NCI-H146 treated with DMSO at 0.1 percent for 48 hours (cell line): ENCODE measurements around the gene FAM120B.
A peak's percentile ranks its signal among the peaks of the same experiment; 100 is the strongest.

Experiments used
- DNase-seq: peaks from one replicate; lab custom pipeline; 2025; ENCODE audit not compliant: unreplicated experiment; lab: John Stamatoyannopoulos, UW

Gene FAM120B

DNA sequence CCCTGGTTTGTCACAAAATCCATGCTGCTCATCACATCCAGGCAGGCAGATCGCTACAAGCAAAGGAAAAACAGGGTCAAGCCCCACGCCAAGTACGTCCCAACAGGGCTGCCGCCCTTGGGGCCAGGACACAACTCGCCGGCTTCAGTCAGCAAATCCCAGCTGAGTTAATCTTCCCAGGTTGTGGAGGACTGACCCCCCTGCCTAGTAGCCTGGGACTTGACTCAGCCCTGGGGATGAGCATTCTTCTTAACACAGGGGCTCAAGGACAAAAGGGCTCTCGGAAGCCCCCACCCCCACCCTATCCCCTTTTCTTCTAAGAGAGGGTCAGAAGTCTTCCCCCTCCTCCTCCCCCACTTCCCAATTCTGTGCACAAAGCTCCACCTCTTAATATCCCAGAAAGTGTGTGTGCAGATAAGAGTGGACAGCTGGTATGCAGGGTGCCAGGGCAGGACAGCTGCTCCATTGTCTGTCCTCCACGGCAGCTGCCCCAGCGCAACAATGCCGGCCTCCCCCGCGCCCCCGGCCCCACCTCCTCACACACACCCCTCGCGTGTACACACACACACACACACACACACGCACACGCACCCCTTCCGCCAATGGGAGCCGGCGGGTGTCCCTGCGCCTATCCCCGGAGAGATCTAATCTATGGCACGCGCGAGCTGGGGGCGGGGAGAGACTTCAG, 20.2 kb upstream of the FAM120B start:
- peak; percentile 83 for DNase-seq

DNA sequence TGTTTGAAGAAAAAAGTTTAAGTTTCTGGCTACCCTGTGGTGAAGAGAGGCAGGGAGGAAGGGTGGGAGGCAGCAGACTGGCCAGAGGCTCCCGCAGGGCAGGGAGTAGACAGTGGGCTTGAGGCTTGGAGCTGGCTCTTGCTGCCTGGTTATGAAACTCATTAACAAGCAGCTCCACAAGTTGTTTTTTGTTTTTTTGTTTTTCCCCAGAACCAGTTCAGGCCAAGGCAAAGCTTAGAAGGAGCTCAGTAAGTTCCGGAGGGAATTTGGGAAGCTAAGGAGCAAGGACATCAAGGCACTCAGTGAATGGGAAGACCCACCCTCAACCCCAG, 19.7 kb upstream of the FAM120B start:
- DNase-seq = no peak

DNA sequence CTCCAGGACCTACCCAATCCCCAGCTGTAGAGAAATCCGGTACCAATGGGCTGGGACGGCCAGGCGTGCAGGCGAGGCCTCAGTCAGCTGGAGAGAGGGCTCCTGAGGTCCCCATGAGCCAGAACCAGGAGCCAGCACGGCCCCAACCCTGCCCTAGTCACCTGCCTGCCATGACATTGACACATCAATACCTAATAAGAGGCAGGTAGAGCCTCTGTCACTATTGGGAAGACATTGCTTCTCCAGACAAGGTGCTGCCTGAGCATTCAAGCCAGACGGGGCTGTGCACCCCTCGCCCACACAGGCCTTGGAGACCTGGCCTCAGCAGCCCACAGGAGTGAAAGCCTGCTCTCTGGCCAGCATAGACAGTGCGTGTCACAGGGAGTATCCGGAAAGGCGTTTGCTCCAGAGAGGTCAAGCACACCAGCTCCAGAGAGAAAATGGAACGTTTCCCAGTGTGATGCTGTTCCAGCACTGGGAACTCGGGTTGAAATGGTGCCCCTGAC, 19.1 kb upstream of the FAM120B start:
- DNase-seq = no peak

DNA sequence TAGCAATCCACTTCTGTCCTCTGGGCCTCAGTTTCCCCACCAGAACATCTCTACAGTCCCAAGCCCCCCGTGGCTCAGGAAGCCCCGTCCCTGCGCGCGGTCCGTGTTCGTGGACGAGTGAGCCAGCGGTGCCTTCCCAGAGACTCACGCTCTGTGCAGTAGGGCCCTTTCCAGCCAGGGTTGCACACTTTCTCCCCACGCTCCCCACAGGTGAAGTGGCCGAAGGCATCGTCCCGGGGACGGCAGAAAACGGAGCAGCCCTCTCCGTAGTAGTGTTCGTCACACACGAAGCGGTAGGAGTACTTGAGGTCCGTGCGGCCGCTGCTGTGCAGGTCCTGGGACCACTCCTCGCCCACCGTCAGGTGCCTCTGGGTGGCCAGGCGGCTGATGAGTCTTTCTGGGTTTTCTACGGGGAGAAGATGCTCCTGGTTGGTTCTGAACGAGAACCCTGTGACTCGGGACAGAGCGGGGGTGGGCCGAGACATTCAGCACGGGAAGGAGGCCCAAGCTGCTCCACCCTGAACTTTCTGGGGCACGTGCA, 18.4 kb upstream of the FAM120B start:
- no peak for DNase-seq

GRCh38 chr6:170288852-170289179, 17.7 kb upstream of the FAM120B start:
- no peak for DNase-seq

- DNase-seq = no peak
Observed at GRCh38 chr6:170289180-170289931, 17.2 kb upstream of the FAM120B start.

- DNase-seq = no peak
Observed at GRCh38 chr6:170289951-170290295, 16.6 kb upstream of the FAM120B start.

- DNase-seq = peak; percentile 91
Observed at GRCh38 chr6:170290296-170291128, 16.0 kb upstream of the FAM120B start, which contains the start of gene DLL1. DLL1 (minus strand) TSS chr6:170291078; CDS start chr6:170290139, 939 bp downstream.

GRCh38 chr6:170291271-170292110, 15.1 kb upstream of the FAM120B start:
- peak; percentile 97 for DNase-seq

- DNase-seq = no peak
Observed at GRCh38 chr6:170292111-170292406, 14.5 kb upstream of the FAM120B start.

GRCh38 chr6:170292407-170293158, 14.0 kb upstream of the FAM120B start:
- DNase-seq = peak; percentile 34

- DNase-seq = peak; percentile 38
Observed at GRCh38 chr6:170293341-170294231, 13.0 kb upstream of the FAM120B start.

- DNase-seq = no peak
Observed at GRCh38 chr6:170294298-170294730, 12.2 kb upstream of the FAM120B start.

- DNase-seq = no peak
Observed at GRCh38 chr6:170294813-170295509, 11.6 kb upstream of the FAM120B start.

DNA sequence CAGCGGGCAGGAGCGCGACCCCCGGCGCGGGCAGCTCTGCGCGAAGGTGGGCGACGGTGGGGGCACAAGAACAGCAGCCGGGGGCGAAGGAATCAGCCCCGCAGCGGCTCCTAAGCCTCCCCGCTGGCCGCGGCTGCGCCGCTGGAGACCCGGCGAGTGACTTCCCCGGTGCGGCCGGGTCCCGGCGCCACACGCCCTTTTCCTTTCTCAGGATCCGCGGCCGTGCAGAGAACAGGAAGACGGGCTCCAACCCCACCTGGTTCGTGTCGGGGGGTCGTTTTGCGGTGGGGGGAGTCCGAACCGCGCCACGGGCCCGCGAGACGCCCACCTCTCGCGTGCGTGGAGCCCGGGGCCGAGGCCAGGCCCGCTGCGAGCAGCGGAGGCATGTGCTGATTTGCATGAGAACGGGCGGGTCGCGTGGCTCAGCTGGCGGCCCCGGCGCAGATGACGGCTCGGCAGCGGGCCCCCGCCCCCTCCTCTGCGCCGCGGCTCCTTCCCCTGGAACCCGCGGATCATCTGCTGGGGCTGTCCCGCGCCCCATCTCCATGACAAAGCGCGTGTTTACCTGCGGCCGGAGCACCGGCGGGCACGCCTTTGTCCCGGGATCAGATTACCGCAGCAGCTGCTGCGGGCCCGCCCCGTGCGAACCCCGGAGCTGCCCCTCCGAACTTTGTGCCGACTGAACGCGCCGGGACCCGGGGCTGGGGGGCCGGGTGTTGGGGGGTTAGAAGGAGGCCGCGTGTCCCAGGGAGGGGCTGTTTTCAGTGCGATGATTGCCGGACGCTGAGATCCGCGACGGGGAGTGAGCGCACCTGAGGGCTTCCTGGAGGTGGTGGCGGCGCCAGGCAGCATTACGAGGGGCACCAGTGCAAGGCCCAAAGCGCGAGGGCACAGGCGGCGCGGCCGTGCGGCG, 10.8 kb upstream of the FAM120B start:
- peak; percentile 88 for DNase-seq

- peak; percentile 36 for DNase-seq
Observed at GRCh38 chr6:170296423-170296745, 10.2 kb upstream of the FAM120B start.

DNA sequence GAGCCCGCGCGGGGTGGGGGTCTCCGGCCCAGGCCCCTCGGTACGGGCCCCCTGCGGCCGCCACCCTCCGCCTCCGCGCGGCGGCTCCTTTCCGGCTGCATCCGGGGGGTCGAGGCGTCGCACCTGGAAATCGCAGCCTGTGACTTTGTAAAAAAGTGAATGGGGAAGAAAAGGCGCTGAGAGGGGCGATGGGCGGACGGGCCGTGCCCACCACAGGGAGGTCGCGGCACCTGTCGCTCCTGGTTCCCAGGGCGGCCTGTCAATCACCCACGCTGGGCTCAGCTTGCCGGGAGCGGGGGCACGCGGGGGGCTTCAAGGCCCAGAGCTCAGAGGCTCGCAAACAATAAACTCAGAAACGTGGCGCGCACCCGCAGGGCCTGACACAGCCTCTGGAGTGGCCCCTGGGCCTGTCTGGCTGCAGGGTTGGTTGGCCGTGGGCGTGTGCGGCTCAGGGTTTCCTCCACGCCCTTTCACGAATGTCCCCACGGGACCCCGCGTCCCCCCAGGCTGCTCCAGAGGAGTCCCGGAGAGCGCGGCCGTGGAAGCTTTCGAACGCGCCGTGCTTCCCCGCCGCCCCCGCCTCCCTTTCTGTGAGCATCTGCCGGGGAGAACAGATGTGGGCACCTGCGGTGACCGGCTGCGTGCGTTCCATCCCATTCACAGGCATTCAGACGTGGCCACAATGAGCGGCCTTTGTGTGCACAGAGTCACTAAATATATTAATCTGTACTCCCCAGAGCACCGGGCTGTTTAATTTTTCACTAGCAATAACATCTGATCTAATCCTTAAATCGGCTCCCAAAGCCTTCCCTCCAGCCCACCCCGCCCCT, 9.6 kb upstream of the FAM120B start:
- peak; percentile 81 for DNase-seq
